ENCODE results near the gene GOLPH3L.
A peak's percentile ranks its signal among the peaks of the same experiment; 100 is the strongest.
"Not testable (repeated sequence)": the region's sequence is repeated elsewhere in the genome, so short reads cannot be mapped to it uniquely, and the experiment has no call there.

Gene GOLPH3L

GRCh38 chr1:150613061-150613920 lies 83.7 kb downstream of the GOLPH3L start:
- DNase-seq, result peak; percentile 91

GRCh38 chr1:150612014-150612345 lies 85.0 kb downstream of the GOLPH3L start:
- DNase-seq, result peak; percentile 34

- peak; percentile 41 for DNase-seq
Observed at GRCh38 chr1:150610576-150610975, 86.4 kb downstream of the GOLPH3L start.

GRCh38 chr1:150609732-150610131 lies 87.2 kb downstream of the GOLPH3L start:
- no peak for DNase-seq

- no peak for DNase-seq
Observed at GRCh38 chr1:150606463-150607142, 90.4 kb downstream of the GOLPH3L start.

GRCh38 chr1:150605451-150605731 lies 91.6 kb downstream of the GOLPH3L start:
- DNase-seq, result not testable (repeated sequence)

GRCh38 chr1:150604226-150604588 lies 92.7 kb downstream of the GOLPH3L start:
- DNase-seq, result no peak

GRCh38 chr1:150603711-150604110 lies 93.2 kb downstream of the GOLPH3L start:
- no peak for DNase-seq

- DNase-seq, result not testable (repeated sequence)
Observed at GRCh38 chr1:150602372-150602771, 94.6 kb downstream of the GOLPH3L start.

- no peak for DNase-seq
Observed at GRCh38 chr1:150601540-150601939, 95.4 kb downstream of the GOLPH3L start.

- DNase-seq, result not testable (repeated sequence)
Observed at GRCh38 chr1:150598346-150598745, 98.6 kb downstream of the GOLPH3L start.

GRCh38 chr1:150596976-150597375 lies 100.0 kb downstream of the GOLPH3L start:
- no peak for DNase-seq

Measured in RPMI8226 (cell line).